Activated CD4-positive, alpha-beta memory T cell treated with anti-CD3 and anti-CD28 coated beads for 36 hours (primary cell): ENCODE data around the gene E2F1. TPM values are rescaled to one million over a fixed set of nuclear protein-coding genes. Genes with fewer than 3 reads are reported as not detected.

ENCODE experiments used
- CTCF ChIA-PET: fragments of 350-600 bp; sonication (Branson Sonifier 250); formaldehyde crosslinking; loops from one replicate; lab custom pipeline; 2021; ENCODE audit warnings: antibody characterized with exemption, inconsistent platforms; lab: Charles Lee
- POLR2A ChIA-PET: fragments of 350-600 bp; sonication (Branson Sonifier 250); formaldehyde crosslinking; loops from one replicate; lab custom pipeline; 2021; ENCODE audit warnings: antibody characterized with exemption; lab: Charles Lee
- DNase-seq: peaks from one replicate; pipeline ENCODE4 v3.0.0-alpha.2; 2020
- H3K27ac Mint-ChIP-seq: one replicate; pipeline ENCODE4 v1.8.0; 2021; ENCODE audit warnings: mixed read lengths
- H3K27me3 Mint-ChIP-seq: one replicate; pipeline ENCODE4 v1.8.0; 2021; ENCODE audit warnings: mixed read lengths
- H3K36me3 Mint-ChIP-seq: one replicate; pipeline ENCODE4 v1.8.0; 2021; ENCODE audit warnings: mixed read lengths
- H3K4me1 Mint-ChIP-seq: one replicate; pipeline ENCODE4 v1.8.0; 2021; ENCODE audit warnings: low read depth, mixed read lengths
- H3K4me3 Mint-ChIP-seq: one replicate; pipeline ENCODE4 v1.8.0; 2021; ENCODE audit warnings: mild to moderate bottlenecking, mixed read lengths
- H3K9me3 Mint-ChIP-seq: one replicate; pipeline ENCODE4 v1.8.0; 2021; ENCODE audit warnings: mixed read lengths
- intact Hi-C: fragments of 100-400 bp; cut with micrococcal nuclease; formaldehyde crosslinking; loops from one replicate; pipeline ENCODE4 v1.15.1; 2023
- total RNA-seq, 2 experiments: library from RNA; stranded (reverse); gene quantifications; one replicate each; pipeline ENCODE4 v1.2.3, GENCODE V29; 2021

Gene E2F1
- total RNA-seq, 2 experiments from 2014 or later: 66.8 to 67.8 TPM

GRCh38 chr20:33684533-33685327, 1.5 kb downstream of the E2F1 start:
- CTCF ChIA-PET: interaction anchor here (1.2 to 3.4 kb wide), 3 partner anchors 17 to 35 kb away, joined by 5 to 17 read pairs (median 5); partner anchors contain the start of genes ACTL10 and PXMP4
- Mint-ChIP-seq H3K4me1 (peaks cover 81% of the 10 kb centered on the region), H3K9me3 (no peaks in the 10 kb centered on the region), H3K27ac (peak overlapping the region; percentile 58), H3K36me3 (peaks cover 15% of the 10 kb centered on the region), H3K27me3 (no peaks in the 10 kb centered on the region), H3K4me3 (peak overlapping the region; percentile 93)
- DNase-seq: no peak
- intact Hi-C loops: loop anchor here (5.0 kb wide), 1 partner anchor 428 kb away; the partner anchor contains the start of gene EIF2S2
- POLR2A ChIA-PET: interaction anchor here (1.0 to 3.5 kb wide), 7 partner anchors 10 to 309 kb away, joined by 3 to 21 read pairs (median 5); partner anchors contain the start of genes ACTL10, NECAB3 and PXMP4

GRCh38 chr20:33681728-33682353, 4.3 kb downstream of the E2F1 start:
- Mint-ChIP-seq H3K4me1 (peaks cover 70% of the 10 kb centered on the region), H3K36me3 (peaks cover 41% of the 10 kb centered on the region), H3K27ac (peak overlapping the region; percentile 62), H3K9me3 (no peaks in the 10 kb centered on the region), H3K27me3 (no peaks in the 10 kb centered on the region), H3K4me3 (peak overlapping the region; percentile 14)
- intact Hi-C loops: loop anchor here (1.0 kb wide), 1 partner anchor 38 kb away; the partner anchor contains the start of gene PXMP4
- POLR2A ChIA-PET: interaction anchor here (1.0 to 1.3 kb wide), 4 partner anchors 13 to 77 kb away, joined by 3 to 6 read pairs (median 4); partner anchors contain the start of gene ACTL10
- CTCF ChIA-PET: interaction anchor here (0.7 kb wide), 1 partner anchor 14 kb away, joined by 3 read pairs; no protein-coding TSS in a partner anchor
- peak; percentile 60 for DNase-seq

GRCh38 chr20:33681288-33681687, 4.9 kb downstream of the E2F1 start:
- Mint-ChIP-seq H3K4me3 (peak overlapping the region; percentile 14), H3K9me3 (no peaks in the 10 kb centered on the region), H3K27ac (peak overlapping the region; percentile 62), H3K36me3 (peaks cover 45% of the 10 kb centered on the region), H3K27me3 (no peaks in the 10 kb centered on the region), H3K4me1 (peaks cover 68% of the 10 kb centered on the region)
- DNase-seq: no peak
- intact Hi-C loops: no loop called here
- ChIA-PET POLR2A (interaction anchor here (1.0 to 1.3 kb wide), 5 partner anchors 13 to 76 kb away, joined by 3 to 6 read pairs (median 4); partner anchors contain the start of gene ACTL10), CTCF (interaction anchor here (3.8 kb wide), 1 partner anchor 14 kb away, joined by 42 read pairs; the partner anchor contains the start of gene ACTL10)

GRCh38 chr20:33680686-33681085, 5.5 kb downstream of the E2F1 start:
- ChIA-PET POLR2A (interaction anchor here (1.0 to 2.1 kb wide), 6 partner anchors 12 to 76 kb away, joined by 3 to 9 read pairs (median 4); partner anchors contain the start of gene ACTL10), CTCF (interaction anchor here (1.0 to 3.8 kb wide), 2 partner anchors 13 to 237 kb away, joined by 3 to 42 read pairs; partner anchors contain the start of genes ACTL10 and SNTA1)
- intact Hi-C loops: no loop called here
- no peaks in the 10 kb centered on the region for H3K27me3 Mint-ChIP-seq
- H3K27ac Mint-ChIP-seq: peak overlapping the region; percentile 46
- peaks cover 69% of the 10 kb centered on the region for H3K4me1 Mint-ChIP-seq
- H3K9me3 Mint-ChIP-seq: no peaks in the 10 kb centered on the region
- H3K36me3 Mint-ChIP-seq: peaks cover 48% of the 10 kb centered on the region
- H3K4me3 Mint-ChIP-seq: no peak overlapping the region
- no peak for DNase-seq

GRCh38 chr20:33679758-33680485, 6.3 kb downstream of the E2F1 start:
- H3K4me1 Mint-ChIP-seq: peaks cover 69% of the 10 kb centered on the region

GRCh38 chr20:33677991-33678702, 8.0 kb downstream of the E2F1 start:
- DNase-seq: no peak
- Mint-ChIP-seq H3K27me3 (no peaks in the 10 kb centered on the region), H3K9me3 (no peaks in the 10 kb centered on the region), H3K27ac (peak overlapping the region; percentile 43), H3K4me3 (no peak overlapping the region), H3K36me3 (peaks cover 39% of the 10 kb centered on the region), H3K4me1 (peaks cover 67% of the 10 kb centered on the region)
- CTCF ChIA-PET: interaction anchor here (1.9 to 3.8 kb wide), 2 partner anchors 11 to 14 kb away, joined by 6 to 42 read pairs; partner anchors contain the start of gene ACTL10
- POLR2A ChIA-PET: interaction anchor here (0.7 to 1.8 kb wide), 3 partner anchors 11 to 54 kb away, joined by 3 to 6 read pairs (median 3); partner anchors contain the start of genes ACTL10 and ZNF341
- intact Hi-C loops: no loop called here

More at GRCh38 chr20:33679758-33680485, 6.3 kb downstream of the E2F1 start:
- DNase-seq: peak; percentile 79
- Mint-ChIP-seq H3K4me3 (no peak overlapping the region), H3K27ac (peak overlapping the region; percentile 80), H3K9me3 (no peaks in the 10 kb centered on the region), H3K27me3 (no peaks in the 10 kb centered on the region), H3K36me3 (peaks cover 43% of the 10 kb centered on the region)
- ChIA-PET POLR2A (interaction anchor here (0.6 to 2.1 kb wide), 8 partner anchors 12 to 190 kb away, joined by 3 to 12 read pairs (median 4); partner anchors contain the start of genes ACTL10, CBFA2T2, PXMP4 and ZNF341), CTCF (interaction anchor here (0.6 to 3.8 kb wide), 5 partner anchors 8 to 237 kb away, joined by 3 to 42 read pairs (median 3); partner anchors contain the start of genes ACTL10 and SNTA1)
- intact Hi-C loops: no loop called here

DNA sequence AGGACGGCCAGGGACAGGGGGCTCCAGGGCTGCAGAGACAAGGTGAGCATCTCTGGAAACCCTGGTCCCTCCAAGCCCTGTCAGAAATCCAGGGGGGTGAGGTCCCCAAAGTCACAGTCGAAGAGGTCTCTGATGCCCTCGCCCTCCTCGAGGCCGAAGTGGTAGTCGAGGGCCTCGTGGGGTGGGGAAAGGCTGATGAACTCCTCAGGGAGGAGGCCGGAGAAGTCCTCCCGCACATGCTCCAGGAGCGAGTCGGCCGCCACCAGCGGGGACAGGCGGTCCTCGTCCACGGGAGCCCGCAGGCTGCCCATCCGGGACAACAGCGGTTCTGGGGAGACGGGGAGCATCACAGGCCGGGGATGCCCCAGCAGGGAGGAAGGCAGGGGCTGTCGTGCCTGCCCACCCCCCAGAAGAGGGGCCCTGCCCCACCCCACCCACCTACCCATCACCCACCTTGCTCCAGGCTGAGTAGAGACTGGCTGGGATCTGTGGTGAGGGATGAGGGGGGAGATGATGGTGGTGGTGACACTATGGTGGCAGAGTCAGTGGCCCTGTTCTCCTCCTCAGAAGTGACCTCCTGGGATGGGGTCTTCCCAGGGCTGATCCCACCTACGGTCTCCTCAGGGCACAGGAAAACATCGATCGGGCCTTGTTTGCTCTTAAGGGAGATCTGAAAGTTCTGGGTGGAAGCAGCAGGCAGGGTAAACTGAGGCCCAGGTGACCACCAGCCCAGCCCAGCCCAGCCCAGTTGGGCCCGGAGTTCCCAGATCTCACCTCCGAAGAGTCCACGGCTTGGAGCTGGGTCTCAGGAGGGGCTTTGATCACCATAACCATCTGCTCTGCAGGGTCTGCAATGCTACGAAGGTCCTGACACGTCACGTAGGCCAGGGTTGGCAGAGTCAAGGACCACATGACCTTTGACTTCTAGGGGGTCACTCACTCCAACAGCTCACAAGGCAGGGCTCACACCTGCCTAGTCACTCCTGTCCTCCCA, 9.2 kb downstream of the E2F1 start:
- Mint-ChIP-seq H3K27ac (no peak overlapping the region), H3K9me3 (no peaks in the 10 kb centered on the region), H3K27me3 (no peaks in the 10 kb centered on the region), H3K4me3 (no peak overlapping the region), H3K36me3 (peaks cover 35% of the 10 kb centered on the region), H3K4me1 (peaks cover 63% of the 10 kb centered on the region)
- DNase-seq: no peak
- CTCF ChIA-PET: no interaction called here
- intact Hi-C loops: no loop called here
- POLR2A ChIA-PET: interaction anchor here (0.7 kb wide), 1 partner anchor 10 kb away, joined by 3 read pairs; no protein-coding TSS in a partner anchor

DNA sequence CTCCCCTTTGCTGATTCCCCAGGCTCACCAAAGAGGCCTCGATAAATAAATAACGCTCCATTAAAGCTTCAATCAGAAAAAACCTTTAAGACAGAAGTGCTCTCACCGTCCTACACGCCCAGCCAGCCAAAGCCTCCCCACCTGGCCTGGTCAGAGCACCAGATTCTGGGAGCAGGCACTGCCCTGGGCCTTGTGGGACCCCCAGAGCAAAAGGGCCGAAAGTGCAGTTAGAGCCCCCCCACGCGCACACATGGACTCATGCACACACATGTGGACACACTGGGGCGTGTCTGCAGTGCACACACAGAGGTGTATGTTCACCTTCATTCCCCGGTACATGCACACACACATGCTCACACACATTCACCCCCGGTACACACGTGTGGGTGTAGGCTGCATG, 10.1 kb downstream of the E2F1 start:
- ChIA-PET CTCF (interaction anchor here (2.4 kb wide), 1 partner anchor 10 kb away, joined by 9 read pairs; the partner anchor contains the start of gene ACTL10), POLR2A (no interaction called here)
- no peaks in the 10 kb centered on the region for H3K9me3 Mint-ChIP-seq
- no peak for DNase-seq
- no peak overlapping the region for H3K4me3 Mint-ChIP-seq
- H3K27ac Mint-ChIP-seq: no peak overlapping the region
- H3K27me3 Mint-ChIP-seq: no peaks in the 10 kb centered on the region
- peaks cover 56% of the 10 kb centered on the region for H3K4me1 Mint-ChIP-seq
- intact Hi-C loops: no loop called here
- peaks cover 35% of the 10 kb centered on the region for H3K36me3 Mint-ChIP-seq

DNA sequence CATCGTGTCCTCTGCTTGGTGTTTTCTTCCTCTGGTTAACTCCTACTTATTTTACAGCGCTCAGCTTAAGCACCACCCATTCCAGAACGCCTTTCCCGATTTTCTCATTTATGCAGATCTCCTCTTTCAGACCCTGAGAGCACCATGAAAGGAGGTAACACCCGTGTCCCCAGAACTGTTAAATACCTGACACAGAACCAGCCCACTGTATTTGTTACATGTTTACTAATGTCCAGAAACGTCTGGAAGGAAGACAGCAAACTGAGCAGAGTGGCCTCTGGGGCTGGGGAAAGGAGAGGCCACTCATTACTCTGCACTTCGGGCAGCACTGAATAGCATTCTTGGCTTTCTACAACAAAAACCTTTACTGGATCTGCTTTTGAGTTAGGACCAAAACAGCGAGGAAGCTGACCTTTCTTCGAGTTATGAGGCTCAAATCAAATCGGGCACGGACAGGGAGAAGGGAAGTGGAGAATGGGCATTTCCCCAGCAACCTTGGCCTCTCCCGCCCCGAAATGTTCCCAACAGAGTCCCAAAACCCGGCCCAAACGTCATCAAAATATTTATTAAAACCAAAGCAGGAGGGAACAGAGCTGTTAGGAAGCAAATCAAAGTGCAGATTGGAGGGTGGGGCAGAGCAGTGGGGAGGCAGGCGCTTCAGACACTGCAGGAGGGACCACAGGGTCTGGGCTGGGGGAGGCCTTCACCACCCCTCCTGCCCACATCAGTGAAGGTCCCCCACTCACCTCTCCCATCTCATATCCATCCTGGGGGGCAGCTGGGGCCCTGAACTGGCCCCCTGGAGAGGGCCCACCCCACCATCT, 10.8 kb downstream of the E2F1 start:
- DNase-seq: no peak
- no peaks in the 10 kb centered on the region for H3K27me3 Mint-ChIP-seq
- POLR2A ChIA-PET: interaction anchor here (1.7 kb wide), 1 partner anchor 10 kb away, joined by 5 read pairs; no protein-coding TSS in a partner anchor
- no peak overlapping the region for H3K27ac Mint-ChIP-seq
- H3K9me3 Mint-ChIP-seq: no peaks in the 10 kb centered on the region
- H3K4me3 Mint-ChIP-seq: peak overlapping the region; percentile 53
- intact Hi-C loops: no loop called here
- peaks cover 48% of the 10 kb centered on the region for H3K4me1 Mint-ChIP-seq
- peaks cover 33% of the 10 kb centered on the region for H3K36me3 Mint-ChIP-seq
- CTCF ChIA-PET: interaction anchor here (2.4 kb wide), 1 partner anchor 9 kb away, joined by 9 read pairs; the partner anchor contains the start of gene ACTL10
